Cardiac fibroblast (primary cell): ENCODE data around the gene CYTH3.

ENCODE experiments used
- DNase-seq, 2 donors: peaks; one replicate each; pipeline versions ENCODE4 v3.0.0 to v3.0.0-alpha.2; 2010; ENCODE audit warnings: low read depth in 2 of 2
- H3K4me3 ChIP-seq, 2 donors: replicated peaks in 1 of 2; 1 replicate in 1 of 2; 2 replicates in 1 of 2; pipeline ENCODE4 v1.5.1; 2011; ENCODE audit warnings: low read depth in 2 of 2, low read length in 2 of 2, mild to moderate bottlenecking in 2 of 2, moderate library complexity in 1 of 2
- CTCF ChIP-seq: IDR thresholded peaks from one replicate; pipeline ENCODE4 v1.5.1; 2011; ENCODE audit warnings: low read depth, mild to moderate bottlenecking, low read length, inconsistent platforms

The CYTH3 gene

DNA sequence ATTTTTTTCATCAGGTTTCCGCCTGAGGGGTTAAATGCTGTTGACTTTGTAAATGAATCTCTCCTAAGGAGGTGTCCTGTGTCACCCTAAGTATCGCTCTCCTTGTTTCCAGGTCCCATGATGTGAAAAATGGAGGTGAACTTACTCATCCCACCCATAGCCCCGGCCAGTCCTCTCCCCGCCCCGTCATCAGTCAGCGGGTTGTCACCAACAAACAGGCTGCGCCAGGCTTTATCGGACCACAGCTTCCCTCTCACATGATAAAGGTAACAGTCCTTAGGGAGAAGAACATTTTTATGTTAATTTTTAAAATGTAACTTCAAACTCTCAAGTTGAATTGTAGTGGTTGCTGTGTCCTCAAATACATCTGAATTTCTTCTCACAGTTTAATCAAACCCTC lies 124.8 kb downstream of the CYTH3 start:
- no peak for TF ChIP-seq CTCF

DNA sequence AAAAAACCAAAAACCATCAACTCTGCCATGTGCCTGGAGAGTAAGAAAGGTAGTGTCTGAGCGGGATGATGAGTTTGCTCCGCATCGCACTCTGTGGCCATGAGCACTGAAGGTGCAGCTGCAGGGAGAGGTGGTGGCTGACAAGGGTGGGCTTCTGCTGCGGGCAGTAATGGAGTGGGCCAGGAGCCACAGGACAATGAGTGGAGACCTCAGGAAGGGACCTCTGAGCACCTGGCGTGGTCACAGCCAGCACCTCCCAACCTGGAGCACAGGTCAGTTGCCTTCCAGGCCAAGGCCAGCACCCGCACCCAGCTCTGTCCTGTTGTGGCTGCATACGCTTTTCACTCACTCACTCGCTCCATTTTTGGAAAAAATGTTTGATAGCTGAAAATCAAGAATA lies 125.8 kb downstream of the CYTH3 start:
- no peak overlapping the region for H3K4me3 ChIP-seq
- TF ChIP-seq CTCF, result no peak
- no peak for DNase-seq

More for the DNA sequence above, 124.8 kb downstream of the CYTH3 start:
- no peak overlapping the region for H3K4me3 ChIP-seq
- no peak for DNase-seq

DNA sequence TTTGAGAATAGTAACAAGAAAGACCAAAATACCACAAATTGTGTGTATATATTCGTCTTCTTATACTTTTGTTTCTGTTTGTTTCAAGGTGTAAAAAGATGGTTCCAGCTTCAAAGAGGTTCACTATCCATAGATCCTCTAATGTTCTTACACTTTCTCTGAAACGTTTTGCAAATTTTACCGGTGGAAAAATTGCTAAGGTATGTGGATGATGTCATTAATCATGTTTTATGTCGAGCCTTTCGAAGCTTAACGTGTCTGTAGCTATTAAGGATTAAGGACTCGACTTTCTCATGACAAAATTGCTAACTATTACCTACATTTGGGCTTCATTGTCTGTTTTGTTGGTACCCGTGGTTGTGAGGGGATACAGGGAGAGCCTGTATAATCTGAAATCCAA lies 128.4 kb downstream of the CYTH3 start:
- TF ChIP-seq CTCF, result no peak
- no peak overlapping the region for H3K4me3 ChIP-seq
- no peak for DNase-seq

DNA sequence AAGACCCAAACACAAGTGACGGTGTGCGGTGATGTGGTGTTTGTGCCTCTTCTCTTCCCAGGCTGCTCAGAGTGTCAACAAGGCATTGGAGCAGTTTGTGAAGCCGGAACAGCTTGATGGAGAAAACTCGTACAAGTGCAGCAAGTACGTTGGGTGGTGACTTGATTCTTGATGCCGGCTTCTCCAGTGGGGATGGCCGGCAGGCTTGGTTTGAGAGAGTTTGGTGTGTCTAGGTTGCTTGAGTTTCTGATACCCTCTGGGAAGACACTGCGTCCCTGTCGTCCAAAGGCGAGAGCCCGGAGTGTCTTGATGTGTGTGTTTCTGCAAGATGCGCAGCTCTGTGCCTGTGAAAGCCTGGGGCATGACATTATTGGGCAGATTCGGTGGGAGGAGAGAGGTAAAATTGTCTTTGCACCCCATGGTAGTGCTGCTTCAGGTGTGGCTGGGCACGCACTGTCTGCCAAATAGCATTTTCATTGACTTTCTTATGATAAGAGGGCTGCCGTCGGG lies 129.5 kb downstream of the CYTH3 start:
- H3K4me3 ChIP-seq, result no peak overlapping the region
- DNase-seq, result no peak
- no peak for TF ChIP-seq CTCF

DNA sequence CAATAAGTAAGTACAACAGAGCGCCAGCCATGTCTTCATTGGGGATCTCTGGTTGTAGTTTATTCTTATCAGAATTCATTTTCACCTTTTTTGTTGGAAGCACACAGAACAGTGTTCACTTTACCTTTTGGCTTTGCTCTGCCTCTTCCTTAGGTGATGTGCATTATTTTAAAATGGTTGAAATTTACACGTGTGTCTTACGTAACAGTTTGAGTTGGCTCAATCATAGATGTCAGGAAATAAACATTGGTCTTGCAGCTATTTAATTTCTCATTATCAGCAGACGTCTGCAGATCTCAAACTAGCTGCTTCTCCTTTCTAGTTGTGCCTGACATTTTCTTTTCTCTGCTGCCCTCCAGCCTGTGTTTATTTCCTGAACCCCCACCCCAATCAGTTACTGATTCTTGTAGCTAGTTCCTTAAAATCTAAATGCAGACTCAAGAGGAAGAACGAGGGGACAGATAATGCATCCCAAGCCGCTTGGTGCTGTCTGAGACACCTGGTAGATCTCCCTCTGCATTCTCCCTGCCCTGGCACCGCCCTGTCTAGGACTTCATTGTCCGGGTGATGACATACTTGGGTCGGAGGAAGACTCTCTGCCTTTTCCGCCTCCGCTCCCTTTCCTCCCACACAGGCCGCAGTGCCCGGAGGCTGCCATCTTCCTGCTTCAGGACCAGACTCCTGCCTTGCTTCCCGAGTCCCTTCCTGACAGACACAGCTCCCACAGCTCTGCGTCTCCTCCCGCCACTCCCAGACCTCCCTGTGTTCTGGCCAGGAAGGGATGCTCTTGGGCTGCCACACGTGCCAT lies 133.0 kb downstream of the CYTH3 start:
- no peak for DNase-seq
- H3K4me3 ChIP-seq, result no peak overlapping the region

DNA sequence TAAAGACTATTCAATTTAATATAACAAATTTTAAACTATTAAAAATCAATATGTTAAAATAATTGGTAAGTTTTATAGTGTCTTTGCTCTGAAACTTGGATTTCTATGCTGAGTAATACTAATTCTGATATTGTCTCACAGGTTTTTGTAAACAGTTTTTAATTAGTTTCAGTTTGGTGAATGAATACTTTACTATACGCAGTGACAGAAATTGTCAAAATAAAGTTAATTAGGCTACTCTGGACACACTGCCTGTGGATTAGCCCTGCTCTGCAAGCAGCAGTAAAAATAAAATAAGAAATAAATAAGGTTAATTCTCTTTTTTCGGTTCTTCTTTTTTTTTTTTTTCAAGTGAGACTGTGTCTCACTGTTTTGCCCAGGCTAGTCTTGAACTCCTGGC lies 135.9 kb downstream of the CYTH3 start:
- no peak for DNase-seq
- TF ChIP-seq CTCF, result no peak
- H3K4me3 ChIP-seq, result no peak overlapping the region

More for the DNA sequence above, 133.0 kb downstream of the CYTH3 start:
- no peak for TF ChIP-seq CTCF
